HepG2 (cell line): Measurements from ENCODE around the gene SIGLEC1. TPM values are rescaled to one million over a fixed set of nuclear protein-coding genes. Genes with fewer than 3 reads are reported as not detected.

Experiments used
- ATAC-seq: fragments of 200-7000 bp; cut with Tn5 transposase; 3 replicates; pipeline ENCODE4 v1.9.1; 2020; ENCODE audit warnings: mild to moderate bottlenecking, moderate library complexity
- BruUV-seq: library from RNA; stranded (reverse); fragments of 400-500 nt; replicated peaks from 2 replicates; lab custom pipeline; 2021; lab: Mats Ljungman, UMichigan
- CTCF ChIA-PET: fragments of 300-600 bp; formaldehyde crosslinking; extraction: SDS; loops from one replicate; lab custom pipeline; 2021; ENCODE audit warnings: low total read pairs, inconsistent platforms, low intra/inter-chr PET ratio; lab: Yijun Ruan, JAX
- POLR2A ChIA-PET: fragments of 350-600 bp; sonication (Branson Sonifier 250); formaldehyde crosslinking; loops from one replicate; lab custom pipeline; 2020; ENCODE audit warnings: antibody characterized with exemption, inconsistent platforms; lab: Yijun Ruan, JAX
- DNase-seq: peaks from one replicate; pipeline ENCODE4 v3.0.0-alpha.2; 2015; ENCODE audit warnings: low spot score
- FAIRE-seq: peaks from 3 replicates; lab custom pipeline; 2011; peaks lifted over from hg19 to GRCh38; lab: Jason Lieb, UNC
- H2AFZ ChIP-seq: one replicate; pipeline ENCODE4 v1.6.1; 2011; ENCODE audit warnings: low read length, inconsistent platforms
- H3K27ac ChIP-seq: fragments of 300-600 bp; 3 replicates; pipeline ENCODE4 v1.8.0; 2011; ENCODE audit warnings: mixed run types, mild to moderate bottlenecking, mixed read lengths, low read length, inconsistent platforms; ENCODE audit not compliant: insufficient read depth; ENCODE audit errors: extremely low read length
- H3K27me3 ChIP-seq, 2 experiments: fragments of 200-600 bp in 1 of 2; 2 replicates in 1 of 2; 3 replicates in 1 of 2; pipeline versions ENCODE4 v1.6.0 to v1.8.0; 2011; ENCODE audit warnings: low read length in 2 of 2, mild to moderate bottlenecking in 2 of 2, moderate library complexity in 2 of 2, inconsistent platforms in 1 of 2; ENCODE audit not compliant: insufficient read depth in 2 of 2, control insufficient read depth in 1 of 2
- H3K36me3 ChIP-seq, 2 experiments: fragments of 200-600 bp in 1 of 2; replicated peaks in 1 of 2; 2 replicates in 1 of 2; 3 replicates in 1 of 2; pipeline versions ENCODE4 v1.5.1 to v1.8.0; 2011; ENCODE audit warnings: low read length in 2 of 2, inconsistent platforms in 1 of 2; ENCODE audit not compliant: insufficient read depth in 2 of 2, control insufficient read depth in 1 of 2
- H3K4me1 ChIP-seq: 2 replicates; pipeline ENCODE4 v1.5.1; 2012; ENCODE audit warnings: low read length, inconsistent platforms; ENCODE audit not compliant: insufficient read depth
- H3K4me2 ChIP-seq: 2 replicates; pipeline ENCODE4 v1.6.0; 2011; ENCODE audit warnings: low read depth, low read length, inconsistent platforms
- H3K4me3 ChIP-seq, 3 experiments: fragments of 200-600 bp in 1 of 3; sonication (generic), shearing (Covaris generic) in 1 of 3; replicated peaks in 1 of 3; 2 replicates each; pipeline ENCODE4 v1.5.1; 2011 to 2016; ENCODE audit warnings: low read length in 3 of 3, inconsistent platforms in 2 of 3, low read depth in 2 of 3, mild to moderate bottlenecking in 2 of 3, control low read depth in 1 of 3, mixed read lengths in 1 of 3; ENCODE audit not compliant: insufficient read depth in 1 of 3
- H3K79me2 ChIP-seq: one replicate; pipeline ENCODE4 v1.6.1; 2011; ENCODE audit warnings: low read length, inconsistent platforms; ENCODE audit not compliant: insufficient read depth
- H3K9ac ChIP-seq: 2 replicates; pipeline ENCODE4 v1.6.0; 2011; ENCODE audit warnings: mild to moderate bottlenecking, low read depth, low read length, inconsistent platforms; ENCODE audit not compliant: insufficient read depth
- H3K9me3 ChIP-seq: 2 replicates; pipeline ENCODE4 v1.5.1; 2012; ENCODE audit warnings: mild to moderate bottlenecking, low read length
- H4K20me1 ChIP-seq: 2 replicates; pipeline ENCODE4 v1.6.0; 2011; ENCODE audit warnings: inconsistent platforms, mild to moderate bottlenecking, low read length, moderate library complexity; ENCODE audit not compliant: insufficient read depth
- EZH2 ChIP-seq: conservative IDR thresholded peaks from 2 replicates; pipeline ENCODE4 v1.6.1; 2012; ENCODE audit warnings: mild to moderate bottlenecking, low read depth, low read length, moderate library complexity
- MYNN ChIP-seq: sonication (generic); formaldehyde crosslinking; IDR thresholded peaks from 2 replicates; pipeline ENCODE4 v1.4.0; 2020; ENCODE audit warnings: mild to moderate bottlenecking, low read depth, missing genetic modification reagents
- NRL ChIP-seq: sonication (generic); formaldehyde crosslinking; IDR thresholded peaks from 2 replicates; pipeline ENCODE4 v1.5.0; 2020; ENCODE audit warnings: missing genetic modification reagents, mild to moderate bottlenecking, moderate library complexity, borderline replicate concordance
- PRDM15 ChIP-seq: sonication (generic); formaldehyde crosslinking; IDR thresholded peaks from 2 replicates; pipeline ENCODE4 v1.4.0; 2020; ENCODE audit warnings: missing genetic modification reagents
- ZFP91 ChIP-seq: sonication (generic); formaldehyde crosslinking; IDR thresholded peaks from 2 replicates; pipeline ENCODE4 v1.9.0; 2022; ENCODE audit warnings: missing genetic modification reagents, mild to moderate bottlenecking, borderline replicate concordance
- ZNF407 ChIP-seq: sonication (generic); formaldehyde crosslinking; IDR thresholded peaks from one replicate; pipeline ENCODE4 v1.5.1; 2020; ENCODE audit warnings: mild to moderate bottlenecking, missing genetic modification reagents; ENCODE audit errors: not compliant biosample characterization
- ZNF496 ChIP-seq: sonication (generic); formaldehyde crosslinking; IDR thresholded peaks from 2 replicates; pipeline ENCODE4 v1.8.1; 2023; ENCODE audit warnings: mild to moderate bottlenecking, moderate library complexity, missing genetic modification reagents; ENCODE audit not compliant: insufficient replicate concordance
- WGBS: methylation state at CpG from one replicate; pipeline ENCODE4 v1.1.6; 2017; ENCODE audit warnings: low lambda C conversion rate; 5-methylcytosine and 5-hydroxymethylcytosine counted together
- in situ Hi-C: cut with HindIII; loops from 2 replicates; pipeline ENCODE4 v1.10.0; 2017; ENCODE audit warnings: low pct_unique_long_range_greater_than_20kb; ENCODE audit not compliant: extremely low pct_ligation_motif_present
- intact Hi-C: fragments of 100-400 bp; cut with micrococcal nuclease; formaldehyde crosslinking; loops from one replicate; pipeline ENCODE4 v1.10.0; 2022; ENCODE audit not compliant: unreplicated experiment
- polyA plus RNA-seq, 8 experiments: library from polyadenylated mRNA; depleted of rRNA in 3 of 8; stranded (reverse) in 7 of 8; unstranded in 1 of 8; fragments of >200 nt; fragmentation: Illumina TruSeq in 4 of 8; extraction: Trizol in 4 of 8; gene quantifications; 2 replicates each; pipeline versions ENCODE4 v1.2.1 to v1.2.3, GENCODE V29; 2011 to 2016; ENCODE audit warnings: low read depth in 4 of 8, missing spikeins in 1 of 8, mixed read lengths in 1 of 8; ENCODE audit not compliant: insufficient read depth in 1 of 8
- total RNA-seq, 5 experiments: library from RNA; depleted of rRNA; stranded (reverse); fragments of >200 nt; fragmentation: Illumina TruSeq; extraction: Trizol; gene quantifications; 2 replicates each; pipeline ENCODE4 v1.2.3, GENCODE V29; 2016; ENCODE audit warnings: low read depth in 1 of 5

SIGLEC1 gene
- total and polyA plus RNA-seq, 2 of the 13 experiments (the other 11 are each of a cell fraction or from before 2014, with no cell fraction given), result 0.01 TPM; not detected in 1

- no peak for TF ChIP-seq ZNF407 (CRISPR knock-in tag)
- no peak for TF ChIP-seq ZNF496
Observed at GRCh38 chr20:3678198-3678597, 34.2 kb downstream of the SIGLEC1 start (continued).

GRCh38 chr20:3677733-3678132, 34.7 kb downstream of the SIGLEC1 start:
- H3K9ac ChIP-seq, result no peak overlapping the region
- FAIRE-seq (no peak), DNase-seq (no peak), ATAC-seq (no peak)
- BruUV-seq, result no TSS peak
- CTCF ChIA-PET, result interaction anchor here (2.9 kb wide), 1 partner anchor 32 kb away, joined by 65 read pairs; no protein-coding TSS in a partner anchor
- intact Hi-C loops, result no loop called here
- H3K79me2 ChIP-seq, result no peaks in the 10 kb centered on the region
- H3K4me3 ChIP-seq, result no peak overlapping the region
- H3K27me3 ChIP-seq, result peaks cover 50 to 95% of the 10 kb centered on the region in 2 experiments
- no peaks in the 10 kb centered on the region for H3K9me3 ChIP-seq
- H2AFZ ChIP-seq, result no peak overlapping the region
- TF ChIP-seq ZFP91 (CRISPR knock-in tag), result 0 out of 2 replicates have a peak, but pooled peaks have one; percentile 5
- TF ChIP-seq EZH2, result peak; percentile 51; the same call in 1 of the 2 replicates
- no peak for TF ChIP-seq MYNN (CRISPR knock-in tag)
- TF ChIP-seq PRDM15, result no peak
- TF ChIP-seq NRL (CRISPR knock-in tag), result 0 out of 2 replicates have a peak, but pooled peaks have one; percentile 17
- H4K20me1 ChIP-seq, result no peaks in the 10 kb centered on the region
- no peaks in the 10 kb centered on the region for H3K36me3 ChIP-seq
- 20% methylated on average over 8 of the region's 8 CpGs for WGBS
- POLR2A ChIA-PET, result interaction anchor here (1.3 kb wide), 2 partner anchors 90 to 104 kb away, joined by 3 read pairs; partner anchors contain the start of genes ADISSP and SPEF1
- no peak overlapping the region for H3K27ac ChIP-seq
- in situ Hi-C loops, result loop anchor here (5.0 kb wide), 1 partner anchor 35 kb away; the partner anchor contains the start of gene SIGLEC1
- no peak overlapping the region for H3K4me2 ChIP-seq
- H3K4me1 ChIP-seq, result peaks cover 11% of the 10 kb centered on the region; the same call in 1 of the 2 replicates
